ENCODE measurements around the gene TXNDC11. TPM values are rescaled to one million over a fixed set of nuclear protein-coding genes. Genes with fewer than 3 reads are reported as not detected.

TXNDC11 gene
- total and polyA plus RNA-seq, 3 donors from 2014 or later = 34.4 to 45.3 (median 42.3) TPM

- H3K9me3 ChIP-seq = no peaks in the 10 kb centered on the region
- H3K27me3 ChIP-seq = no peaks in the 10 kb centered on the region
- DNase-seq = no peak
- H3K27ac ChIP-seq = no peak overlapping the region
- intact Hi-C loops (cut with DNase I; ENCODE audit: low total_unique reads) = no loop called here
- 91 to 96% methylated on average over 5 of the region's 5 CpGs for WGBS, 2 donors
- H3K4me1 ChIP-seq = peaks cover 38% of the 10 kb centered on the region
- no peaks in the 10 kb centered on the region for H3K36me3 ChIP-seq (ENCODE audit: low read depth, missing control alignments)
- TF ChIP-seq CTCF (IDR thresholded peaks at IDR 0.05) (no peak), POLR2A (IDR thresholded peaks at IDR 0.05) (no peak)
- H3K4me3 ChIP-seq = no peak overlapping the region
Observed at GRCh38 chr16:11637320-11637719, 105.3 kb downstream of the TXNDC11 start.

- no peaks in the 10 kb centered on the region for H3K36me3 ChIP-seq (ENCODE audit: low read depth, missing control alignments)
- no peak overlapping the region for H3K27ac ChIP-seq
- intact Hi-C loops (cut with DNase I; ENCODE audit: low total_unique reads) = no loop called here
- no peak overlapping the region for H3K4me3 ChIP-seq
- H3K27me3 ChIP-seq = no peaks in the 10 kb centered on the region
- 42 to 47% methylated on average over 14 of the region's 14 CpGs for WGBS, 2 donors
- H3K4me1 ChIP-seq = peaks cover 39% of the 10 kb centered on the region
- no peaks in the 10 kb centered on the region for H3K9me3 ChIP-seq
- no peak for TF ChIP-seq CTCF (IDR thresholded peaks at IDR 0.05)
- no peak for TF ChIP-seq POLR2A (IDR thresholded peaks at IDR 0.05)
- DNase-seq = no peak
Observed at GRCh38 chr16:11636172-11636721, 106.4 kb downstream of the TXNDC11 start.

GRCh38 chr16:11635679-11636171 is 106.9 kb downstream of the TXNDC11 start:
- no peak overlapping the region for H3K27ac ChIP-seq
- WGBS, 2 donors = 69 to 81% methylated on average over 5 to 12 of the region's 12 CpGs
- intact Hi-C loops (cut with DNase I; ENCODE audit: low total_unique reads) = no loop called here
- no peak overlapping the region for H3K4me3 ChIP-seq
- TF ChIP-seq CTCF (IDR thresholded peaks at IDR 0.05) (no peak), POLR2A (IDR thresholded peaks at IDR 0.05) (no peak)
- peaks cover 34% of the 10 kb centered on the region for H3K4me1 ChIP-seq
- no peaks in the 10 kb centered on the region for H3K9me3 ChIP-seq
- H3K36me3 ChIP-seq (ENCODE audit: low read depth, missing control alignments) = no peaks in the 10 kb centered on the region
- H3K27me3 ChIP-seq = no peaks in the 10 kb centered on the region
- no peak for DNase-seq

- Histone ChIP-seq H3K36me3 (ENCODE audit: low read depth, missing control alignments) (no peaks in the 10 kb centered on the region), H3K27ac (no peak overlapping the region), H3K27me3 (no peaks in the 10 kb centered on the region), H3K9me3 (no peaks in the 10 kb centered on the region), H3K4me1 (peaks cover 28% of the 10 kb centered on the region), H3K4me3 (no peak overlapping the region)
- no peak for TF ChIP-seq POLR2A (IDR thresholded peaks at IDR 0.05)
- no peak for TF ChIP-seq CTCF (IDR thresholded peaks at IDR 0.05)
- intact Hi-C loops (cut with DNase I; ENCODE audit: low total_unique reads) = no loop called here
- WGBS, 2 donors = 89 to 91% methylated on average over 10 of the region's 10 CpGs
- DNase-seq = no peak
Observed at GRCh38 chr16:11635113-11635652, 107.5 kb downstream of the TXNDC11 start.

- Histone ChIP-seq H3K27me3 (no peaks in the 10 kb centered on the region), H3K4me1 (peaks cover 24% of the 10 kb centered on the region), H3K4me3 (no peak overlapping the region), H3K27ac (no peak overlapping the region), H3K36me3 (ENCODE audit: low read depth, missing control alignments) (no peaks in the 10 kb centered on the region), H3K9me3 (no peaks in the 10 kb centered on the region)
- TF ChIP-seq POLR2A (IDR thresholded peaks at IDR 0.05) (no peak), CTCF (IDR thresholded peaks at IDR 0.05) (no peak)
- WGBS, 2 donors = 81 to 82% methylated on average over 6 of the region's 6 CpGs
- intact Hi-C loops (cut with DNase I; ENCODE audit: low total_unique reads) = no loop called here
- no peak for DNase-seq
Observed at GRCh38 chr16:11634312-11634711, 108.3 kb downstream of the TXNDC11 start.

All from testis (tissue), 3 donors.